Progenitor cell of endocrine pancreas (in vitro differentiated cells): Measurements from ENCODE around the gene TUBB2B. TPM values are rescaled to one million over a fixed set of nuclear protein-coding genes. Genes with fewer than 3 reads are reported as not detected.
"Not testable (repeated sequence)": the region's sequence is repeated elsewhere in the genome, so short reads cannot be mapped to it uniquely, and the experiment has no call there.

ENCODE experiments used
- DNase-seq: peaks from one replicate; pipeline ENCODE4 v3.0.0; 2021; ENCODE audit warnings: low spot score; ENCODE audit not compliant: unreplicated experiment
- H3K27ac Mint-ChIP-seq: 2 replicates; pipeline ENCODE4 v1.8.0; 2021; ENCODE audit warnings: mild to moderate bottlenecking, moderate library complexity, mixed read lengths
- H3K27me3 Mint-ChIP-seq: 2 replicates; pipeline ENCODE4 v1.8.0; 2021; ENCODE audit warnings: mixed read lengths
- H3K36me3 Mint-ChIP-seq: 2 replicates; pipeline ENCODE4 v1.8.0; 2022; ENCODE audit warnings: mixed read lengths; ENCODE audit not compliant: insufficient read depth
- H3K4me1 Mint-ChIP-seq: 2 replicates; pipeline ENCODE4 v1.8.0; 2021; ENCODE audit warnings: low read depth, mixed read lengths
- H3K4me3 Mint-ChIP-seq: 2 replicates; pipeline ENCODE4 v1.8.0; 2021; ENCODE audit warnings: low read depth, mild to moderate bottlenecking, moderate library complexity, mixed read lengths
- H3K9me3 Mint-ChIP-seq: 2 replicates; pipeline ENCODE4 v1.8.0; 2021; ENCODE audit warnings: low read depth, mixed read lengths
- CTCF ChIP-seq: fragments of 200-600 bp; sonication (generic); IDR thresholded peaks from one replicate; pipeline ENCODE4 v1.5.0; 2021; ENCODE audit warnings: antibody characterized with exemption, mild to moderate bottlenecking; ENCODE audit not compliant: unreplicated experiment
- total RNA-seq: library from RNA; stranded (reverse); gene quantifications from 2 replicates; pipeline ENCODE4 v1.2.1, GENCODE V29; 2021

The TUBB2B gene
- total RNA-seq, 1 donor from 2014 or later, result 276 TPM

GRCh38 chr6:3244003-3244831, 16.8 kb upstream of the TUBB2B start:
- no peak for TF ChIP-seq CTCF
- DNase-seq, result no peak
- Mint-ChIP-seq H3K27ac (no peak overlapping the region), H3K4me3 (no peak overlapping the region), H3K9me3 (peaks cover 5% of the 10 kb centered on the region), H3K4me1 (peaks cover 12% of the 10 kb centered on the region), H3K27me3 (peaks cover 15% of the 10 kb centered on the region), H3K36me3 (peaks cover 7% of the 10 kb centered on the region)

- Mint-ChIP-seq H3K4me1 (peaks cover 6% of the 10 kb centered on the region), H3K9me3 (peaks cover 5% of the 10 kb centered on the region), H3K27me3 (peaks cover 15% of the 10 kb centered on the region), H3K27ac (no peak overlapping the region), H3K4me3 (no peak overlapping the region), H3K36me3 (peaks cover 7% of the 10 kb centered on the region)
- no peak for TF ChIP-seq CTCF
- no peak for DNase-seq
These were observed 15.3 kb upstream of the TUBB2B start for GRCh38 chr6:3242768-3243167.

- not testable (repeated sequence) for DNase-seq, H3K27ac Mint-ChIP-seq, H3K36me3 Mint-ChIP-seq, H3K4me3 Mint-ChIP-seq, H3K4me1 Mint-ChIP-seq, H3K9me3 Mint-ChIP-seq
- peaks cover 15% of the 10 kb centered on the region for H3K27me3 Mint-ChIP-seq
These were observed 14.3 kb upstream of the TUBB2B start for GRCh38 chr6:3241745-3242144.

- Mint-ChIP-seq H3K4me1 (no peaks in the 10 kb centered on the region), H3K27me3 (peaks cover 15% of the 10 kb centered on the region), H3K9me3 (peaks cover 5% of the 10 kb centered on the region), H3K27ac (no peak overlapping the region), H3K4me3 (no peak overlapping the region), H3K36me3 (peaks cover 7% of the 10 kb centered on the region)
- no peak for DNase-seq
- TF ChIP-seq CTCF, result no peak
These were observed 13.1 kb upstream of the TUBB2B start for GRCh38 chr6:3240595-3240994.

GRCh38 chr6:3239110-3239830, 11.8 kb upstream of the TUBB2B start:
- TF ChIP-seq CTCF, result peak; percentile 52
- Mint-ChIP-seq H3K27ac (no peak overlapping the region), H3K4me1 (no peaks in the 10 kb centered on the region), H3K4me3 (no peak overlapping the region), H3K36me3 (peaks cover 6% of the 10 kb centered on the region), H3K27me3 (peaks cover 15% of the 10 kb centered on the region), H3K9me3 (peaks cover 4% of the 10 kb centered on the region)
- DNase-seq, result no peak
